KG1 (cell line): ENCODE data around the gene SOWAHA.

Experiments
- DNase-seq: peaks from one replicate; lab custom pipeline; 2025; lab: John Stamatoyannopoulos, UW

The SOWAHA gene

DNA sequence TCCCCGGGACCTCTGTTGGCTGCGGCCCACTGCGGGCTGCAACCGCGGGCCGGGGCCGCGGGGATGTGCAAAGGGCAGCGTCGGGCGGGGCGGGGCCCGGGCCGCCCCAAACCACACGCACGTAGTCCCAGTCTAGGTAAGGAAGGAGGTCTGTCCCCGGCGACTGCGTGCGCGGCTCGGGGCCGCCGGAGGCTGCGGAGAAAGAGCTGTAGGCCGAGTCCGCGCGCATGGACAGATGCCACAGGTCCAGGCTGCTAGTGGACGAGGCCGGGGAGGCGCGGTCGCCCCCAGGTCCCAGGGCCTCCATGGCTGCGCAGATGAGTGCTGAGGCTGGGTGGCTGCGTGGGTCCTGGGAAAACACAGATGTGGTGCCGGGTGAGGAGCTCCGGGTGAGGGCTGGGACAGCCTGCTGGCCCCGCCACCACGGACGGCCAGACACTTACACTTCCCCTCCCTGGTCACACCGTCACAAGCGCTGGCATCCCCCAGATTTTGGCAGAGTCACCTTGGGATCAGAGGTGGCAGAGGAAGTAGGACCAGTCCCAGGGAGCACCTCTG, 12.8 kb downstream of the SOWAHA start:
- no peak for DNase-seq

DNA sequence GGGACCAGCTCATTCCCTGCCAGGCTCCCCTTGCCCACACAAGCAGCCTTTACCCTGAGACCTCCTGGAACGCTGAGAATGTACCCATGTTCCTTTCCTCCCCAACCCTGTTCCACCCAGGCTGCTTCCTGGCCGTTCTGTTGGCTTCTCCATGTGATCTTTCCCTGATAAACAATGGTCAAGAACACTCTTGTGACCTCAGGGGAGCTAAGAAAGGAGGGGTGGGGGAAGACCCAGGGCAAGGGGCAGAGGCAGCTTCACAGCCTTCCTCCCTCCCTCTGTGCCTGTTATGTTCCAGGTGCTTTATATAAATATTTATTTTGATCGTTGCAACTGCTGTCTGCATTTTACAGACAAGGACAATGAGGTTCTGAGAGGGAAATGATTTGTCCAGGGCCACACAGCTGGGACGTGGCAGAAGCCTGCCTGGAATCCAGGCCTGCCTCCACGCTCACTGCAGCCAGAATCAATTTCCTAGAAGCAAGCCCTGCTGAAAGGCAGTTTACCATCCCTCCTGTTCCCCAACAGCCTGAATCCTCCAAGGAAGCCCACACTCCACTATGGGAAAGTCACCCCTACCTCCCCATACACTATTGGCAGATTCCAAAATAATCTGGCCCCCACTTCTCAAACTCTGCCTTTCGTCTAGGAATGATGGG, 13.5 kb downstream of the SOWAHA start:
- no peak for DNase-seq

GRCh38 chr5:132827943-132828673, 15.0 kb downstream of the SOWAHA start:
- DNase-seq: no peak

GRCh38 chr5:132828846-132829494, 15.9 kb downstream of the SOWAHA start:
- no peak for DNase-seq

DNA sequence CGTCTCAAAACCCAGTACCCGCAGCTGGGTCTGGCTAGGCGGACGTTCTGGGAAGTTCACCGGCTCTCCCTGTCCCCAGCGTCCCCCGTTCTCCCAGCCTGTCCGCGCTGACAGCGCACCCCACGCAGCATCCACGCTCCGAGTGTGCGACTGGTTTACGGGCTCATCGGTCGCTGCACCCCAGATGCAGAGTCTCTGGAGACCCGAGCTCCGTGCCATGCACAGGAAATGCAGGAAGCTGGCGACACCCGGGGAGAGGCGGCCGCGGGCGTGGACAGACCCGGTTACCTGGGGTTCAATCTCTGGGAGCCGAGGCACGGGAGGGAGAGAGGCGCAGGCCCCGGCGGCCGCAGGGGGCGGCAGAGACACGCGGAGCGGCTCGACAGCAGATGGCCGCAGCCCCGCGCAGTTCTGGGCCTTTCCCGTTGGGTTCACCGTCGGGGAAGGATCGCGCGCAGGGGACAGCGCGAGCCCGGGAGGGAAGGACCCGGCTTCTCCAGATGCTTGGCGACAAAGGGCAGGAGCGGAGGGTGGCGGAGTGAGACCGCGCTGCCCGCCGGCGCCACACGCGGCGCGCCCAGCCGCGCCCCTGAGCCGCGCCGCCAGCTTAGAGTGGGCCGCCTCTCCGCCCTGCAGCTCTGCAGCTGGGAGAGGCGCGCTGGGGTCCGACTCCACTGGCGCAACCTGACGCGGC, 16.8 kb downstream of the SOWAHA start:
- peak; percentile 7 for DNase-seq

GRCh38 chr5:132830436-132831094, 17.5 kb downstream of the SOWAHA start, which contains the start of gene SHROOM1:
TSS of gene SHROOM1 (minus strand) at chr5:132830647. CDS start at chr5:132826140, 4,507 bp downstream.
- no peak for DNase-seq

GRCh38 chr5:132831095-132831860, 18.2 kb downstream of the SOWAHA start:
- DNase-seq: no peak

DNA sequence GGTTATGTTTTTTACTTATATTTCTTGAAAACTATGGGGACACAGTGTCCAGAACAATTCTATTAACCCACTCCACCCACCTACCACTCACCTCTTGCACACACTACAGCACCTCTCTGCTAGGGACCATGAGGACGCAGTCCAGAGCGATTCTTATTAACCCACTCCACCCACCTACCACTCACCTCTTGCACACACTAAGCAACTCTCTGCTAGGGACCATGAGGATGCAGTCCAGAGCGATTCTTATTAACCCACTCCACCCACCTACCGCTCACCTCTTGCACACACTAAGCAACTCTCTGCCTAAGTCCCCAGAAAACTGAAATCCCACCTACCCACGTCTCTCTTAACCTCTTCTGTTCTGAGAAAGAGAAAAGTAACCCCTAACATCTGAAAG, 19.5 kb downstream of the SOWAHA start:
- no peak for DNase-seq

DNA sequence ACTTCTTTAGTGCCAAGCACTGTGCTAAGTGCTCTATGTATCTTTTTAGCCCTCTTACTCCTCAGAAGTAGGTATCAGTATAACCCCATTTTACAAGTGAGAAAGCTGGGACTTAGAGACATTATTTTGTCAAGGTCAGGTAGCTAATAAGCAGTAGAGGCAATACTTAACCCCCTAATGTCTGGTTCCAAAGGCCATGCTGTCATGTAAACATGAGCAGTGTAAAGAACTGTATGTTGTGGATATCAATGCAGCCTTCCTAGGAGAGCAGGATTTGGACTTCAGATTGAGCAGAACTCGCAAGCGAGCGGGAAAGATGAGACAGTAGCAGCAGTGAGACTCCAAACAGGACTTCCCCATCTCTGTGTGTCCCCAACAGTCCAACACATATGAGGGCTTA, 21.0 kb downstream of the SOWAHA start:
- DNase-seq: no peak

DNA sequence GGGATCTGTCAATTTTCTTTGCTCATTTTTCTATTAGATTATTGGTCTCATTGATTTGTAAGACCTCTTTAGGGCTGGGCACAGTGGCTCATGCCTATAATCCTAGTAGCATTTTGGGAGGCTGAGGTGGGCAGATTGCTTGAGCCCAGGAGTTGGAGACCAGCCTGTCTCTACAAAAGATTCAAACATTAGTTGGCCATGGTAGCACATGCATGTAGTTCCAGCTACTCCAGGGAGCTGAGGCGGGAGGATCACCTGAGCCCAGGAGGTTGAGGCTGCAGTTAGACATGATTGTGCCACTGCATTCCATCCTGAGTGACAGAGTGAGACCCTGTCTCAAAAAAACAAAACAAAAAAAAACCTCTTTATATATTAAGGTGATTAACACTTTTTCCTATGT, 23.8 kb downstream of the SOWAHA start:
- DNase-seq: no peak

GRCh38 chr5:132837868-132838267, 24.8 kb downstream of the SOWAHA start:
- DNase-seq: no peak

- no peak for DNase-seq
These were observed 25.6 kb downstream of the SOWAHA start for GRCh38 chr5:132838516-132839282.

GRCh38 chr5:132839426-132840301, 26.6 kb downstream of the SOWAHA start:
- no peak for DNase-seq

GRCh38 chr5:132840313-132840712, 27.2 kb downstream of the SOWAHA start:
- no peak for DNase-seq

DNA sequence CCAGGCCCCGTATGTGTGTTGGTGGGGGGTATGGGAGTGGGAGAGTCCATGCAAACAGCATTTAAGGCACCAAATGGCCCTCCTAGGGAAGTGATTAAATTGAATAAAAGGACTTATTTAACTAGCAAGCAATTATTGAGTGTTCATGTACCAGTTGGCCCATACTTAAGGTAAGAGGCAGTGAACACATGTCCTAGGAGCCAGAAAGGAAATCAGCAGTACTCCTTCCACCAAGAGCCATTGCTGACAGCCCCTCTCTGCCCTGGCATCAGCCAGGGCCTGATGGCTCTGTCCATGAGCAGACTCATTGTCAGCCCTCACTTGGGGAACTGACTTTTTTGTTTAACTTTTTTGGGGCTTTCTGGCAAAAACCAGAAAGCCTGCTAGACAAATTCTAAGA, 27.8 kb downstream of the SOWAHA start:
- no peak for DNase-seq

GRCh38 chr5:132841305-132841704, 28.2 kb downstream of the SOWAHA start:
- DNase-seq: no peak

- DNase-seq: no peak
These were observed 35.2 kb downstream of the SOWAHA start for GRCh38 chr5:132848270-132848669.

DNA sequence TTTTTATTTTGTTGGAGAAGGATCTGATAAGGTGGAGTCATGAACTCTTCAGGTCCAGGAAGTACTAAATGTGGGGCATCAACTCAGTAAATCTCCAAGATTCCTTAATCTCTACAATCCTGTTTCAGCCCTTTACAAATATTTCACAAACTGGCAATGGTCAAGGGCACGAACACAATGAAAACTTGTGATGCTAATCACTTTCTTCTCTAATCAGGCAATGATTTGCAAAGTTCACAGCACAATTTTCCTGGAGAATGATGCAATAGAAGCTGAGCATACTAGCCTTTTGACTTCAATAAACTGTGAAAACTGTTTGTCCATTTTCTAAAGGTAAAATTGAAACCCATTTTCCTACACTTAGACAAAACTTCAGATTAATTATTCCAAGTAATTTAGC, 36.2 kb downstream of the SOWAHA start:
- DNase-seq: no peak

GRCh38 chr5:132850066-132850465, 37.0 kb downstream of the SOWAHA start:
- DNase-seq: no peak
